ENCODE data around the gene PIK3AP1.
"Not testable (repeated sequence)": the region's sequence is repeated elsewhere in the genome, so short reads cannot be mapped to it uniquely, and the experiment has no call there.

PIK3AP1 gene, protein sequence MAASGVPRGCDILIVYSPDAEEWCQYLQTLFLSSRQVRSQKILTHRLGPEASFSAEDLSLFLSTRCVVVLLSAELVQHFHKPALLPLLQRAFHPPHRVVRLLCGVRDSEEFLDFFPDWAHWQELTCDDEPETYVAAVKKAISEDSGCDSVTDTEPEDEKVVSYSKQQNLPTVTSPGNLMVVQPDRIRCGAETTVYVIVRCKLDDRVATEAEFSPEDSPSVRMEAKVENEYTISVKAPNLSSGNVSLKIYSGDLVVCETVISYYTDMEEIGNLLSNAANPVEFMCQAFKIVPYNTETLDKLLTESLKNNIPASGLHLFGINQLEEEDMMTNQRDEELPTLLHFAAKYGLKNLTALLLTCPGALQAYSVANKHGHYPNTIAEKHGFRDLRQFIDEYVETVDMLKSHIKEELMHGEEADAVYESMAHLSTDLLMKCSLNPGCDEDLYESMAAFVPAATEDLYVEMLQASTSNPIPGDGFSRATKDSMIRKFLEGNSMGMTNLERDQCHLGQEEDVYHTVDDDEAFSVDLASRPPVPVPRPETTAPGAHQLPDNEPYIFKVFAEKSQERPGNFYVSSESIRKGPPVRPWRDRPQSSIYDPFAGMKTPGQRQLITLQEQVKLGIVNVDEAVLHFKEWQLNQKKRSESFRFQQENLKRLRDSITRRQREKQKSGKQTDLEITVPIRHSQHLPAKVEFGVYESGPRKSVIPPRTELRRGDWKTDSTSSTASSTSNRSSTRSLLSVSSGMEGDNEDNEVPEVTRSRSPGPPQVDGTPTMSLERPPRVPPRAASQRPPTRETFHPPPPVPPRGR

DNA sequence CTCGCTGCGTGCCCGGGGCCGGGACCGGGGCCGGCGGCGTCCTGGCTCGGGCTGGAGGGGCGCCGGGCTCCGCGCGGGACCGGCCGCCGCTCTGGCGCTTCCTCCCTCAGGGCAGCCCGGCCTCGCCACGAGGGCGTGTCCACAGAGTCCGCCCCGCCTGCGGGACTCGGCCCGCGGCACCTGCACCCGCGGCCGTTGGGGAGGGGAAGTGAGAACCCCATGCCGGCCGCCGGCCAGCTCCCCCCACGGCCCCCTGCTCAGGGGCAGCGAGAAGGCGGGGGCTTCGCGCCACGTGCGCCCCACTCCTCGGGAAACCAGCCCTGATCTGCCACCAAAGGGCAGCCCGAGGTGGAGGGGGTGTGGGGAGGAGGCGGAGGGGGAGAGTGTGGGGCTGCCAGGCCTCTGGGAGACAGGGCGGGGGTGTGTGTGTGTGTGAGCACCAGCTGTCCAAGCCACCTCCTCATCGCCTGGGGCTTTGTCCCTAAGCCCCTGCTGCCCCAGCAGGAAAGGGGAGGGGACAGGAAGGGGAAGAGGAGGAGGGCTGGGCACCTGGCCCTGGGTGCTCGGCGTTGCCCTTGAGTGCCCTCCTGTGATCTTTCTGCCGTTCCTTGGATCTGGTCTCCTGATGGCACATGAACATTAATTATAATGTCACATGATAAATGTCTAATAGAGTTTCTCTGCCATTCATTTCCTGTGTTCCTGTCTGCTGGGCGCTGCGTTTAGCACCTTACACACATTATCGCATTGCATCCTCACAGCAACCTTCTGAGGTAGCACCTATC is at the start of gene PIK3AP1:
Gene PIK3AP1 (minus strand): TSS at position 93 of the 785 bp plus-strand sequence. CDS start 120 bp downstream, outside the sequence.
- in situ Hi-C loops (cut with HindIII; ENCODE audit: low sequenced_read_pairs): no loop called here

DNA sequence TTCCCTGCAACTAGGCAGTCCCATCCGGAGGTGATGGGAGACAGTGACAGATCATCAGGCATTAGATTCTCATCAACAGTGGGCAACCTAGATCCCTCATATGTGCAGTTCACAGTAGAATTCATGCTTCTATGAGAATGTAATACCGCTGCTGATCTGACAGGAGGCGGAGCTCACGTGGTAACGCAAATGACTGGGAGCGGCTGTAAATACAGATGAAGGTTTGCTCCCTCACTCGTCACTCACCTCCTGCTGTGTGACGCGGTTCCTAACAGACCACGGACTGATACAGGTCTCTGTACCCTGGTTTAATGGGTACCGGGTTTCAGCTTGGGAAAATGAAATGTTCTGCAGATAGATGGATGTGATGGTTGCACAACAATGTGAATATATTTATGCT is 47.8 kb upstream of the PIK3AP1 start:
- in situ Hi-C loops (cut with HindIII; ENCODE audit: low sequenced_read_pairs): no loop called here

DNA sequence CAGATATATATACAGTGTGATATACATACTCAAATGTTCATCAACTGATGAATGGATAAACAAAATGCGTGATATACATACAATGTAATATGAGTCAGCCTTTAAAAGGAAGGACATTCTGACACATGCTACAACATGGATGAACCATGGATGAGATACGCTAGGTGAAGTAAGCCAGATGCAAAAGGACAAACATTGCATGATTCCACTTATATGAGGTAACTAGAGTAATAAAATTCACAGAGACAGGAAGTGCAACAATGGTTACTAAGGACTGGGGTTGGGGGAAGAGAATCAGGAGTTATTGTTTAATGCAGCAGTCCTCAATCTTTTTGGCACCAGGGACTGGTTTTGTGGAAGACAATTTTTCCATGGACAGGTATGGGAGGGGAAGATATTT is 47.3 kb upstream of the PIK3AP1 start:
- in situ Hi-C loops (cut with HindIII; ENCODE audit: low sequenced_read_pairs): no loop called here

DNA sequence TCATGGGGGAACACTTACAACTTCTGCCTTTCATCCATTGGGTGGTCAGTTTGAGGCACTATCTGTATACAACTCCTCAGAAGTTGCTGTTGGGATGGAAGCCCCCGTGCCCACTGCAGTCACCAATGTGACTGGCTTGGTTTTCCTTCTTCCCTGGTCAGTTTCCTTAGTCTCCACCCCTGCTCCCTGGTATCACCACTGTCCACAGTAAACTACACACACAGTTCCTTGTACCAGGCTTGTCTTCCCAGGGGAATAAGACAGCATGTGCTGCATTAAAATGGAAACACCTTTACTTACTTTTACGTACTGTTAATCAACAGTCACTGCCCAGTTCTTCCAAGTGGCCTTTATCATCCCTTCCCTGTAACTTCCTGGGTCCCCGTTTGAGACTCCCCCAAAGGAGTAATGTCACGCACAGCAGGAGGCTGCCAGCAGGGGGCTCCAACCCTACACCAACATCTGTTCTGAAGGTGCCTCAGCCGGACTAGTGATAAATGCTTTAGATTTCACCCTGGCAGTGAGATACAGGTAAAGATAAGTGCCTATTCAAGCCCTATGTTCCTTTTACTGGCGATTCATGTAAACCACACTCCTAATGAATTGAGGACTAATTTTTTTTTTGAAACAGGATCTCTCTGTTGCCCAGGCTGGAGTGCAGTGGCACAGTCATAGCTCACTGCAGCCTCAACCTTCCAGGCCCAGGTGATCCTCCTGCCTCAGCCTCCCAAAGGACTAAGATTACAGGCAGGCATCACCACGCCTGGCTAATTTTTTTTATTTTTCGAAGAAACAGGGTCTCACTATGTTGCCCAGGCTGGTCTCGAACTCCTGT is 45.3 kb upstream of the PIK3AP1 start:
- in situ Hi-C loops (cut with HindIII; ENCODE audit: low sequenced_read_pairs): no loop called here

DNA sequence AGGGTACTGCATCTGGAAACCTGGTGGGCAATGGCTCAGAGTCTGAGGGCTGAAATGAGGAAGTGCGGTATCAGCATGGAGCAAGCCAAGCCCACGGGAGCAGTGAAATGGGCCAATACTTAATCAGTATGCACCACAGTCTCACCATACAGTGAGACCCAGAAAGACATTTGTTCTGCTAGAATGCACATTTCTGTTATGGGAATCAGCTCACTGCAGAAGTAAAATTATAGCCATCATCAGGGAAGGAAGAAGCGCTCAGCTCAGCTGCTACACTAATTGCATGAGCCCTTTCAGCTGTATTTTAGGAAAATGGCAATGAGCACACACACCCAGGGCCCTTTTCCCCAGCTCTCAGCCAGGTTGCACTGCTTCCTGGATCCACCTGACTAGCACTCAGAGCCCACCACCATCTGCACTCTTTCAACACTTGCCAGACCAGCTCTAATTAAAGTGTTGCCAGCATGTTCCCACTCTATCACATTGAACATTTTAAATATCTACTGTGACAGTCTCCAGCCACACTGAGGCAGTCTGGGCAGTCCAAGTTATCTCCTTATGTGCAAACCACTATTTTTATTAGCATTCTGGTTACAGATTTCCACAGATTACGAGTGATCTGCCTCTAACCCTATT is 44.2 kb upstream of the PIK3AP1 start:
- in situ Hi-C loops (cut with HindIII; ENCODE audit: low sequenced_read_pairs): no loop called here

DNA sequence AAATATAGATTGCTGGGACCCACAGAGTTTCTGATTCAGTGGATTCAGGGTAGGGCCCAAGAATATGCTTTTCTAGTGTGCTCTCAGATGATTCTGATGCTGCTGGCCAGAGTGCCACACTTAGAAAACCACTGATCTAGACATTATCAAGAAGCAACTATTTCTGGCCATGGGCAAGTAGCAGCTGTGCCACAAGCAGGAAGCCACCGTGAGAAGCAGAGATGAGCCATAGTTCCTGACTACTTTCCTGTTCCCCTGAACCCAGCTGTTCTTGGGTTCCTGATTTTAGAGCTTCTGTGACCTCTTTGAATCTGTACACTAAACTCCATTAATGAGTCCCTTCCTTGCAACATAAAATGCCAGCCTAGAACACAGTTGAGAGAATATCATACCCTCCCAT is 38.1 kb upstream of the PIK3AP1 start:
- in situ Hi-C loops (cut with HindIII; ENCODE audit: low sequenced_read_pairs): no loop called here

DNA sequence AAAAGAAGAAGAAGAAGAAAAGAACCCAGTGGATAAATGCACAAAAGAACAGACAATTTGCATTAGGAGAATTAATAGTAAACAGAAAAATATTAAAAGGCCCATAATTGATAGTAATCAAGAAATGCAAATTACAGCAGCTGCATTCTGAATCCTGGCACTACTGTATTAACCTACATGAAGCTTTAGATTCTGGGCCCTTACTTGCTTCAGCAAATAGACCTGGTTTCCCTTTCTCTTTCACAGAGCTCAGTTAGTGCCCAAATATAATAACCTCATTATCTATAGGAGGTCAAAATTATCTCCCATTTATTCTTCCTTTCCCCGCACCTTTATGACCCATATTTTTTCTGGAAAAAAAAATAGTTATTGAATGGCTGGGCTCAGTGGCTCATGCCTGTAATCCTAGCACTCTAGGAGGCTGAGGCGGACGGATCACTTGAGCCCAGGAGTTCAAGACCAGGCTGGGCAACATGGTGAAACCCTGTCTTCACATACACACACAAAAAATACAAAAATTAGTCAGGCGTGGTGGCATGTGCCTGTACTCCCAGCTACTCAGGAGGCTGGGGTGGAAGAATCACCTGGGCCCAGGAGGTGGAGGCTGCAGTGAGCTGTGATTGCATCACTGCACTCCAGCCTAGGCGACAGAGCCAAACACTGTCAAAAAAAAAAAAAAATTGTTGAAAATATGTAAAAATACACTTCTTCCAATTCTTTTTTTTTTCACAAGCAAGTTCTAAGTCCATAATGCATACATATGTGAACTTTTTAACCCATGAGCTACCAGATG is 36.0 kb upstream of the PIK3AP1 start:
- in situ Hi-C loops (cut with HindIII; ENCODE audit: low sequenced_read_pairs): no loop called here

DNA sequence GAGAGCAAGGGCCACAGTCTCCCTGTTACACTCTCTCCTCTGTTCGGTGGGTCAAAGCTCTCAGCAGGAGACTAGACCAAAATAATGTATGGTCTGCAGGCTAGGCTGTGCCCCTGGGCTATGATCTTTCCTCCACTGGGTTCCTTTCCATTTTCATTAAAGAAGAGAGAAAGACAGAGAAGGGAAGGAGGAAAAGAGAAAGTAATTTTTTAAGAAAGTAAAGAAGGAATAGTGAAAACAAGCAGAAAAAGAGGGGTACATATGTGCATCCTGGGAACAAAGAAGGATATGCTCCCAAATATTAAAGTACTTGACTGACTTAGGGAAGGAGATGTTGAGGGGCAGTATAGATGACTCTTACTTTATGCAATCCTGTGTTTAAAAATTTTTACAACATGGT is 33.6 kb upstream of the PIK3AP1 start:
- in situ Hi-C loops (cut with HindIII; ENCODE audit: low sequenced_read_pairs): no loop called here

DNA sequence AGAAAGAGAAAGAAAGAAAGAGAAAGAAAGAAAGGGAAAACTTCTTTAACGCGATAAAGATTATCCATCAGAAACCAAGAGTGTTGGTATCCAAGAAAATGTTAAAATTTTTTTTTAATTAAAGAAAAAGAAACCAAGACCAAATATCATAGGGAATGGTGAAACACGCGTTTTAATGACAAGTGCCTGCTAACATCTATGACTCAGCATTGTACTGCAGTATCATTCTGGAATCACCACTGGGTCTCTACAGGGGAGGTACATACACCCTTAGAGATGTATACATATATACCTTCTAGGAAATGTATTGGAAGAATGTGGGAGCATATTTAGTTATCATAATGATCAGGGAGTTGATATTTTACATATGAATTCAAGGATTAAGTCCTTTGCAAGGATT is 32.1 kb upstream of the PIK3AP1 start:
- in situ Hi-C loops (cut with HindIII; ENCODE audit: low sequenced_read_pairs): no loop called here

DNA sequence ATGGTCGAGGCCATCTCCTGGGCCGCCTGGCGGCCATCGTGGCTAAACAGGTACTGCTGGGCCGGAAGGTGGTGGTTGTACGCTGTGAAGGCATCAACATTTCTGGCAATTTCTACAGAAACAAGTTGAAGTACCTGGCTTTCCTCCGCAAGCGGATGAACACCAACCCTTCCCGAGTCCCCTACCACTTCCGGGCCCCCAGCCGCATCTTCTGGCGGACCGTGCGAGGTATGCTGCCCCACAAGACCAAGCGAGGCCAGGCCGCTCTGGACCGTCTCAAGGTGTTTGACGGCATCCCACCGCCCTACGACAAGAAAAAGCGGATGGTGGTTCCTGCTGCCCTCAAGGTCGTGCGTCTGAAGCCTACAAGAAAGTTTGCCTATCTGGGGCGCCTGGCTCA is 30.0 kb upstream of the PIK3AP1 start:
- in situ Hi-C loops (cut with HindIII; ENCODE audit: low sequenced_read_pairs): not testable (repeated sequence)

DNA sequence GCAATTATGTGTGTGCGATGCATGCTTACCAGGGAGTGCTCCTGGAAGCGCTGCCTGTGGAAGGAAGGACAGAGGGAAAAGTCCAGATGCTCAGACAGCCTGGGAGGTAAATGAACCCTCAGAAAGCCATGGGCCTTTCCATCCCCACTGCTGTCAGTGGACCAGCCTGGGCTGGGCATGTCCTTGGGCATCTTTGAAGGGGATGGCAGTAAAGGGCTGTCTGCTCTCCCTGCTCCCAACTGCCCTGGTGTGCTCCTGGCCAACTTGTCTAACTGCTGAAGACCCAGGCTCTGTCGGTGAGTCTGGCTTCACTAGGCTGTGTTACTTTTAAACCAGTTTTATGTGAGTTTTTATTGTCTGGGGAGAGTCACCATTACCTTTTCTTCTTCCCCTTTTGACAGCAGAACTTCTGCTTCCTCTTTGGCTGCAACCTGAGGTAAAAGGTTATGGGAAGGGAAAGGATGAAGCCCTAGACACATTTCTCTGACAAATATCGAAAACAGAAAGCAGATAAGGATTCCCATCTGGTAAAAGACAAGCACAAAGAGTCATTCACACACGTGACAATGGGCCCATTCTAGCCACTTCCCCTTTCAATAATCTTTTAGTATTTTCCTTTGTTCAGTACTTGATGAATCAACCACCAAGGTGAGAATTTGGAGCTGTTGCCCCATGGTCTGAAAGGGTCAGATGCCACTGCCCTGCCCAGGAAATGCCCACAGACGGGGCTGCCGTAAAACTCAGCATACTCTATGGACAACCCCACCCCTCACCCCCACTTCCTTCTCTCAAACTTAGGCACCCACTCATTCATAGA is 27.6 kb upstream of the PIK3AP1 start:
- in situ Hi-C loops (cut with HindIII; ENCODE audit: low sequenced_read_pairs): no loop called here

DNA sequence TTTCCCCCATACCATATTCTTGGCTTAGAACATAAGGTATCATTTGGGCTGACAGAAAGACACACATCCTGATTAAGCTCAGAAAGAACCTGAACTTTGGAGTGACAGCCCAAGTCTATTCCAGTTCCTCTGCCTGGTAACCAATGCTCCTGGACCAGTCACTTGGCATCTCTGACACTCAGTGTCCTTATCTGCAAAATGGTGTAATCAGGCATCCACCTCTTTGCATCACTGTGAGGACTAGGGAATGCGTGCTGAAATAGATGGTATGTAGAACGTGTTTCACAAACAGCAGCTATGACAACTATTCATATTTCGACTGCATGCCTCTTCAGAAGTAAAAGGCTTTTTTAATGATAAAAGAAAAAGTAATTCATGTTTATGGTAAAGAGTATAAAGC is 26.2 kb upstream of the PIK3AP1 start:
- in situ Hi-C loops (cut with HindIII; ENCODE audit: low sequenced_read_pairs): no loop called here

DNA sequence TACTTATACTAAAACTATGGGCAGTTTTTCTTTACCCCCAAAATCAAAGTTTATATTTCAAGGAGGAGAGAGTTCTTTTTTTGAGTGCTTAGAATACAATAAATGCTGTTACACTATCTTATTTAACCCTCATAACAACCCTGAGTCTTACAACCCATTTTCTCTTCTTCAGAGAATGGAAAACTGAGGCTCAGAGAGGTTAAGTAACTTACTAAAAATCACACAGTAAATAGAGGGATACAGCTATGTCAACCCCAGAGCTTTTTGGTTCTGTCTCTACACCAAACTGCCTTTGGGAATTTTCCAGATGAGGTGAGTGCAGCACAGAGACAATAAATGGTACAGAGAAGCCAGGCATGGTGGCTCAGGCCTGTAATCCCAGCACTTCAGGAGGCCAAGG is 25.6 kb upstream of the PIK3AP1 start:
- in situ Hi-C loops (cut with HindIII; ENCODE audit: low sequenced_read_pairs): no loop called here

DNA sequence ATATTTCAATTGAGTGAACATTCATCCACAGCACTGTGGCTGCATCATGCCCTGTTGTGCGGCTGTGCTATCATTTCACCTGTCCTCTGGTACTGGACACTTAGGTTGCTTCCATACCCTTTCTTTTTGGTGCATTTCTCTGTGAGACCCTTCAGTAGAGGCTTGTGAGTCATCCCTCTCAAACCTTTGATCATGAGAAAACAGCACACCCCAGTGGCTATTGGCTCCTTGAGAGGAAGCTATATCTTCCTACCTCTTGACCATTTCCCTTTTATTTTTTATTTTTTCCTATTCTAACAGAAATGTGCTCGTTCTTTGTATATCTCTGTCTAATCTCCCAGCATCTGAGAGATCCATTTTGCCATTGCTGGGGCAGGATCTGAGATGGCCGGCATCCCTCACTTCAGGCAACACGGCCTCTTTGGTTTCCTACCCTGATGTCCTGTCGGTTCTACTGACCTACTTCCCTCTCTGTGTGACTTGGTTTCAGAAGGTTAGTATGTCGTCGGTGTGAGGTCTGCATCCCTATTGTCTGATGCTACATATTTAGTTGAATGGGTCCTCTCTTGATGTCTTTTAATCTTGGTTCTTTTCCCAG is 23.8 kb upstream of the PIK3AP1 start:
- in situ Hi-C loops (cut with HindIII; ENCODE audit: low sequenced_read_pairs): no loop called here

DNA sequence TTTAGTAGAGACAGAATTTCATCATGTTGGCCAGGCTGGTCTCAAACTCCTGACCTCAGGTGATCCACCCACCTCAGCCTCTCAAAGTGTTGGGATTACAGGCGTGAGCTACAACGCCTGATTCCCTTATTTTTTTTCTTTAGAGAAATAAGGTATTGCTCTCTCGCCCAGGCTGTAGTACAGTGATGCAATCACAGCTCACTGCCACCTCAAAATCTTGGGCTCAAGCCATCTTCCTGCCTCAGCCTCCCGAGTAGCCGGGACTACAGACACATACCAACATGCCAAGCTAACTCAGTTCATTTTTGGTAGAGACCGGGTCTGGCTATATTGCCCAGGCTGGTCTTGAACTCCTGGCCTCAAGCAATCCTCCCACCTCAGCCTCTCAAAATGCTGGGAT is 21.2 kb upstream of the PIK3AP1 start:
- in situ Hi-C loops (cut with HindIII; ENCODE audit: low sequenced_read_pairs): not testable (repeated sequence)

DNA sequence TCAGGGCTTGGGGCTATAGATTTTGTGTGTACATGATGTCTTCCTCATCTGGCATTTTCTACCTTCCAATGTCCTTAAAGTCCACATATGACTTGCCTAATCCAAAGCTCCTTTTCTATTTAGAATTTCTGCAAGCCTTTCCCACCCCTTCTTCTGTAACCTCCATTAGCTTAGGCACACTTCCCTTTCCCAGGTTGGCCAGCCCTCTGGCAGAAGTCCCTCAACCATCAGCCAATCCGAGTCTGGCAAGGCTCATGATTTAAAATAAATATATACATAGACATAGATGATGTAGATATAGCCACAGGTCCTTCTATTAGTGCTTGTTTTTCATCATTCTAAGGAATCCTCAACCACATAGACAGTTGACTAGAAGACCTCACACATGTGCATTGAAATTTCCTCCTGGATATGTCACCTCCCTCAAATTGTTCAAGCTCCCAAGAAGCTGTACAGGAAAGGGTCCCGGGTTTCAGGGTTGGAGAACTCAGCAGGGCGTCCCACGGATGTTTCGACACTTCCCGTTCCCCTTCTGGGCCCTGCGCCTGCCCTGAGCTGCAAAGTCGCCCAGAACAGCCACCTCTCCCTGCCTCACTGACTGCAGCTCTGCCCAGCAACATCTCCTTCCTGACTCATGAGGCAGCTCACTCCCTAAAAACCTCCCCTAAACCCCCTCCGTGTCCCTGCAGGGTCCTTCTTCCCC is 20.4 kb upstream of the PIK3AP1 start:
- in situ Hi-C loops (cut with HindIII; ENCODE audit: low sequenced_read_pairs): no loop called here

DNA sequence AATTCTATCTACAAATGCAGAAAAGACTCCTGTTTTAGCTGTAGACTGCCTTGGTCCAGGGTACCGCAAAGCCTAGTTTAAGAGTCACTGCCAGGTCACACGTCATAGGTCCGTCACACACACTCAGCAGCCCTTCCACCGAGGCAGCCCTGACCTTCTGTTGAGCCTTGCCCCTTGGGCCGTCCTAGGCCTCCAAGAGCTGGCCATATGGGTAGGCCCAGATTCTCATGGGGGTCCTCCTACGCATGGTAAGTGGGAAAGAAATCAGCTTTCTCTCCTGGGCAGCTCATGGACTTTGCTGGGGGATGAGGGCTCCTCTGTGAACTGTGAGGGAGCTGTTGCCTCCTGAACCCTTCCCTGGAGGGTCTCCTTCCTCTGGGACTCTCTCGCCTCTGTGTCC is 19.8 kb upstream of the PIK3AP1 start:
- in situ Hi-C loops (cut with HindIII; ENCODE audit: low sequenced_read_pairs): no loop called here

All from endothelial cell of hepatic sinusoid (primary cell).